Measurements from ENCODE around the gene OOSP1.
"Not testable (repeated sequence)": the region's sequence is repeated elsewhere in the genome, so short reads cannot be mapped to it uniquely, and the experiment has no call there.

Gene OOSP1

GRCh38 chr11:59938132-59938531, at the start of gene OOSP1:
TSS of gene OOSP1 (plus strand) at chr11:59938432. CDS start at chr11:59938455, 23 bp downstream.
- no peaks in the 10 kb centered on the region for H3K27me3 ChIP-seq (ENCODE audit: control insufficient read depth in 1 of 2, insufficient read depth in 2 of 2, low read length in 2 of 2)
- H3K4me3 ChIP-seq (ENCODE audit: low read depth in 1 of 2, low read length in 2 of 2), result no peak within 1 kb of the TSS
- no peaks in the 10 kb centered on the region for H3K36me3 ChIP-seq (ENCODE audit: control insufficient read depth in 1 of 2, insufficient read depth in 2 of 2, low read length in 2 of 2)
- no peak within 1 kb of the TSS for H3K27ac ChIP-seq (ENCODE audit: low read depth, low read length)
- H3K9me3 ChIP-seq (ENCODE audit: control insufficient read depth in 1 of 2, low read length in 2 of 2), result no peaks in the 10 kb centered on the region
- H3K4me1 ChIP-seq (ENCODE audit: control insufficient read depth in 1 of 2, insufficient read depth in 2 of 2, low read length in 2 of 2), result no peaks in the 10 kb centered on the region
- H3K9ac ChIP-seq (ENCODE audit: low read depth in 1 of 2, low read length in 2 of 2), result no peak within 1 kb of the TSS

- no peak overlapping the region for H3K4me3 ChIP-seq (ENCODE audit: low read depth in 1 of 2, low read length in 2 of 2)
- peaks cover 2 to 16% of the 10 kb centered on the region in 2 donors for H3K9me3 ChIP-seq (ENCODE audit: control insufficient read depth in 1 of 2, low read length in 2 of 2)
- H3K9ac ChIP-seq (ENCODE audit: low read depth in 1 of 2, low read length in 2 of 2), result no peak overlapping the region
- no peaks in the 10 kb centered on the region for H3K36me3 ChIP-seq (ENCODE audit: control insufficient read depth in 1 of 2, insufficient read depth in 2 of 2, low read length in 2 of 2)
- no peaks in the 10 kb centered on the region for H3K4me1 ChIP-seq (ENCODE audit: control insufficient read depth in 1 of 2, insufficient read depth in 2 of 2, low read length in 2 of 2)
- H3K27ac ChIP-seq (ENCODE audit: low read depth, low read length), result no peak overlapping the region
- no peaks in the 10 kb centered on the region for H3K27me3 ChIP-seq (ENCODE audit: control insufficient read depth in 1 of 2, insufficient read depth in 2 of 2, low read length in 2 of 2)
These were observed 46.5 kb upstream of the OOSP1 start for GRCh38 chr11:59891781-59892181.

- H3K27ac ChIP-seq (ENCODE audit: low read depth, low read length), result no peak overlapping the region
- peaks cover 0 to 2% of the 10 kb centered on the region in 2 donors for H3K9me3 ChIP-seq (ENCODE audit: control insufficient read depth in 1 of 2, low read length in 2 of 2)
- no peak overlapping the region for H3K4me3 ChIP-seq (ENCODE audit: low read depth in 1 of 2, low read length in 2 of 2)
- no peaks in the 10 kb centered on the region for H3K36me3 ChIP-seq (ENCODE audit: control insufficient read depth in 1 of 2, insufficient read depth in 2 of 2, low read length in 2 of 2)
- H3K27me3 ChIP-seq (ENCODE audit: control insufficient read depth in 1 of 2, insufficient read depth in 2 of 2, low read length in 2 of 2), result no peaks in the 10 kb centered on the region
- no peaks in the 10 kb centered on the region for H3K4me1 ChIP-seq (ENCODE audit: control insufficient read depth in 1 of 2, insufficient read depth in 2 of 2, low read length in 2 of 2)
- no peak overlapping the region for H3K9ac ChIP-seq (ENCODE audit: low read depth in 1 of 2, low read length in 2 of 2)
These were observed 43.6 kb upstream of the OOSP1 start for GRCh38 chr11:59894616-59895015.

- Histone ChIP-seq H3K27ac (ENCODE audit: low read depth, low read length) (no peak overlapping the region), H3K36me3 (ENCODE audit: control insufficient read depth in 1 of 2, insufficient read depth in 2 of 2, low read length in 2 of 2) (no peaks in the 10 kb centered on the region), H3K9me3 (ENCODE audit: control insufficient read depth in 1 of 2, low read length in 2 of 2) (no peaks in the 10 kb centered on the region), H3K9ac (ENCODE audit: low read depth in 1 of 2, low read length in 2 of 2) (no peak overlapping the region), H3K4me1 (ENCODE audit: control insufficient read depth in 1 of 2, insufficient read depth in 2 of 2, low read length in 2 of 2) (no peaks in the 10 kb centered on the region), H3K4me3 (ENCODE audit: low read depth in 1 of 2, low read length in 2 of 2) (no peak overlapping the region), H3K27me3 (ENCODE audit: control insufficient read depth in 1 of 2, insufficient read depth in 2 of 2, low read length in 2 of 2) (no peaks in the 10 kb centered on the region)
These were observed 40.2 kb upstream of the OOSP1 start for GRCh38 chr11:59898046-59898445.

GRCh38 chr11:59898650-59899049, 39.6 kb upstream of the OOSP1 start:
- no peaks in the 10 kb centered on the region for H3K4me1 ChIP-seq (ENCODE audit: control insufficient read depth in 1 of 2, insufficient read depth in 2 of 2, low read length in 2 of 2)
- H3K27ac ChIP-seq (ENCODE audit: low read depth, low read length), result no peak overlapping the region
- H3K27me3 ChIP-seq (ENCODE audit: control insufficient read depth in 1 of 2, insufficient read depth in 2 of 2, low read length in 2 of 2), result no peaks in the 10 kb centered on the region
- no peak overlapping the region for H3K4me3 ChIP-seq (ENCODE audit: low read depth in 1 of 2, low read length in 2 of 2)
- H3K9ac ChIP-seq (ENCODE audit: low read depth in 1 of 2, low read length in 2 of 2), result no peak overlapping the region
- H3K36me3 ChIP-seq (ENCODE audit: control insufficient read depth in 1 of 2, insufficient read depth in 2 of 2, low read length in 2 of 2), result no peaks in the 10 kb centered on the region
- no peaks in the 10 kb centered on the region for H3K9me3 ChIP-seq (ENCODE audit: control insufficient read depth in 1 of 2, low read length in 2 of 2)

- Histone ChIP-seq H3K9me3 (ENCODE audit: control insufficient read depth in 1 of 2, low read length in 2 of 2) (no peaks in the 10 kb centered on the region), H3K4me3 (ENCODE audit: low read depth in 1 of 2, low read length in 2 of 2) (no peak overlapping the region), H3K27ac (ENCODE audit: low read depth, low read length) (no peak overlapping the region), H3K4me1 (ENCODE audit: control insufficient read depth in 1 of 2, insufficient read depth in 2 of 2, low read length in 2 of 2) (no peaks in the 10 kb centered on the region), H3K36me3 (ENCODE audit: control insufficient read depth in 1 of 2, insufficient read depth in 2 of 2, low read length in 2 of 2) (no peaks in the 10 kb centered on the region), H3K27me3 (ENCODE audit: control insufficient read depth in 1 of 2, insufficient read depth in 2 of 2, low read length in 2 of 2) (no peaks in the 10 kb centered on the region), H3K9ac (ENCODE audit: low read depth in 1 of 2, low read length in 2 of 2) (no peak overlapping the region)
These were observed 38.7 kb upstream of the OOSP1 start for GRCh38 chr11:59899532-59899931.

- Histone ChIP-seq H3K4me3 (ENCODE audit: low read depth in 1 of 2, low read length in 2 of 2) (no peak overlapping the region), H3K27me3 (ENCODE audit: control insufficient read depth in 1 of 2, insufficient read depth in 2 of 2, low read length in 2 of 2) (no peaks in the 10 kb centered on the region), H3K4me1 (ENCODE audit: control insufficient read depth in 1 of 2, insufficient read depth in 2 of 2, low read length in 2 of 2) (no peaks in the 10 kb centered on the region), H3K36me3 (ENCODE audit: control insufficient read depth in 1 of 2, insufficient read depth in 2 of 2, low read length in 2 of 2) (no peaks in the 10 kb centered on the region), H3K27ac (ENCODE audit: low read depth, low read length) (no peak overlapping the region), H3K9me3 (ENCODE audit: control insufficient read depth in 1 of 2, low read length in 2 of 2) (no peaks in the 10 kb centered on the region), H3K9ac (ENCODE audit: low read depth in 1 of 2, low read length in 2 of 2) (no peak overlapping the region)
These were observed 37.7 kb upstream of the OOSP1 start for GRCh38 chr11:59900366-59901126.

GRCh38 chr11:59901306-59901705, 36.9 kb upstream of the OOSP1 start:
- no peak overlapping the region for H3K9ac ChIP-seq (ENCODE audit: low read depth in 1 of 2, low read length in 2 of 2)
- no peaks in the 10 kb centered on the region for H3K9me3 ChIP-seq (ENCODE audit: control insufficient read depth in 1 of 2, low read length in 2 of 2)
- no peaks in the 10 kb centered on the region for H3K27me3 ChIP-seq (ENCODE audit: control insufficient read depth in 1 of 2, insufficient read depth in 2 of 2, low read length in 2 of 2)
- no peaks in the 10 kb centered on the region for H3K4me1 ChIP-seq (ENCODE audit: control insufficient read depth in 1 of 2, insufficient read depth in 2 of 2, low read length in 2 of 2)
- H3K4me3 ChIP-seq (ENCODE audit: low read depth in 1 of 2, low read length in 2 of 2), result no peak overlapping the region
- no peaks in the 10 kb centered on the region for H3K36me3 ChIP-seq (ENCODE audit: control insufficient read depth in 1 of 2, insufficient read depth in 2 of 2, low read length in 2 of 2)
- H3K27ac ChIP-seq (ENCODE audit: low read depth, low read length), result no peak overlapping the region

- not testable (repeated sequence) for H3K4me1 ChIP-seq (ENCODE audit: control insufficient read depth in 1 of 2, insufficient read depth in 2 of 2, low read length in 2 of 2); H3K4me3 ChIP-seq (ENCODE audit: low read depth in 1 of 2, low read length in 2 of 2); H3K36me3 ChIP-seq (ENCODE audit: control insufficient read depth in 1 of 2, insufficient read depth in 2 of 2, low read length in 2 of 2); H3K9ac ChIP-seq (ENCODE audit: low read depth in 1 of 2, low read length in 2 of 2); H3K9me3 ChIP-seq (ENCODE audit: control insufficient read depth in 1 of 2, low read length in 2 of 2); H3K27me3 ChIP-seq (ENCODE audit: control insufficient read depth in 1 of 2, insufficient read depth in 2 of 2, low read length in 2 of 2); H3K27ac ChIP-seq (ENCODE audit: low read depth, low read length)
These were observed 34.7 kb upstream of the OOSP1 start for GRCh38 chr11:59903569-59903968.

- H3K9ac ChIP-seq (ENCODE audit: low read depth in 1 of 2, low read length in 2 of 2), result no peak overlapping the region
- H3K27ac ChIP-seq (ENCODE audit: low read depth, low read length), result no peak overlapping the region
- no peak overlapping the region for H3K4me3 ChIP-seq (ENCODE audit: low read depth in 1 of 2, low read length in 2 of 2)
- H3K36me3 ChIP-seq (ENCODE audit: control insufficient read depth in 1 of 2, insufficient read depth in 2 of 2, low read length in 2 of 2), result no peaks in the 10 kb centered on the region
- peaks cover 18 to 26% of the 10 kb centered on the region in 2 donors for H3K9me3 ChIP-seq (ENCODE audit: control insufficient read depth in 1 of 2, low read length in 2 of 2)
- H3K4me1 ChIP-seq (ENCODE audit: control insufficient read depth in 1 of 2, insufficient read depth in 2 of 2, low read length in 2 of 2), result no peaks in the 10 kb centered on the region
- no peaks in the 10 kb centered on the region for H3K27me3 ChIP-seq (ENCODE audit: control insufficient read depth in 1 of 2, insufficient read depth in 2 of 2, low read length in 2 of 2)
These were observed 19.8 kb upstream of the OOSP1 start for GRCh38 chr11:59918480-59918879.
